ENCODE measurements around the gene CTBP1. TPM values are rescaled to one million over a fixed set of nuclear protein-coding genes. Genes with fewer than 3 reads are reported as not detected.
A peak's percentile ranks its signal among the peaks of the same experiment; 100 is the strongest.

CTBP1 gene
- total and polyA plus RNA-seq, 2 experiments from 2014 or later = 74.0 to 192 TPM

DNA sequence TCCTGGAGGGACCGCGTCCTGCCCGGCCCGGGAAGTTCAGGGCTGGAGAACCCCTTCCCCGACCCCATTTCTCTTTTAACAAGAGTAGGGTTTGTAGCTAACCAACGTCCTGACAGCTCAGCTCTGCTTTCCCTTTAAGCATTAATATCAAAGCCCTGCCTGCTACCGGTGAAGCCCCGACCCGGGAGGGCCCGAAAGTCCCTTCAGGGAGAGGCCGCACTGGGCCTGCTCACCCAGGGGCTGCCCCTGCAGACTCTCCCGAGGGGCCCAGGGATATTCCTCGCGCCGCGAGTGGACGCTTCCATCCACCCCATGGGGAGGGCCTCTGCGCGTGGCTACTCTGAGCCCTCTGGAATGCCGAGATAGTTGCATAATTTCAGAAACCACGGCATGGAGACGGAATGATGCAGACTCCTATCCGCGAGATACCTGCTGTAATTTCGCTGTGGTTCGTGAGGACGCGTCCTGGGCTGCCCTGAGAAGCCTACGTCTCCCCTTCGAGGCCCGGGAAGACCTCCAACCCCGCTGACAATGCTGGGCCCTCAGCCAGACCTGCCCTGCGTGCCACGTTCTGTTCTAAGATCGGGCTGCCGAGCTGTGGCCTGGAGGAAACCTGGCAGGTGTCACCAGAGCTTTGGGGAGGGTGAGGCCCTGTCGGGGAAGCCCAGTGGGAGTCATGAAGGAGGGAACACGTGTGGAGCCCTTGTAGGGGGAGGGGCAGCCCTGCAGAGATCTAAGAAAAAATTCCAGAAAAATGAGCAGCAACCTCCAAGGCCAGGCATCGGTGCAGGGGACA, 999 bp upstream of the CTBP1 start:
- H4K20me1 ChIP-seq (replicated peaks; ENCODE audit: insufficient read depth) = peaks cover 3% of the 10 kb centered on the region; the same call in 1 of the 2 replicates
- no peak overlapping the region; the same call in 1 of the 2 replicates for H3K27ac Mint-ChIP-seq
- 0 out of 2 replicates have a peak, but pooled peaks cover 3% of the 10 kb centered on the region for H3K9me2 ChIP-seq (ENCODE audit: insufficient read depth)
- peak overlapping the region; percentile 72 for H3K4me3 ChIP-seq
- peaks cover 54% of the 10 kb centered on the region for H3K9me3 Mint-ChIP-seq
- peak; percentile 66 for DNase-seq (ENCODE audit: low spot score)
- H3K4me2 ChIP-seq = peak overlapping the region; percentile 84
- TF ChIP-seq POLR2AphosphoS5 (IDR thresholded peaks at IDR 0.05; ENCODE audit: low read depth) (no peak), CREB1 (CRISPR knock-in tag; IDR thresholded peaks at IDR 0.05; ENCODE audit: low read depth) (no peak), EZH2phosphoT487 (IDR thresholded peaks at IDR 0.05; ENCODE audit: unreplicated experiment) (no peak)
- TF ChIP-seq, protein P1, sequence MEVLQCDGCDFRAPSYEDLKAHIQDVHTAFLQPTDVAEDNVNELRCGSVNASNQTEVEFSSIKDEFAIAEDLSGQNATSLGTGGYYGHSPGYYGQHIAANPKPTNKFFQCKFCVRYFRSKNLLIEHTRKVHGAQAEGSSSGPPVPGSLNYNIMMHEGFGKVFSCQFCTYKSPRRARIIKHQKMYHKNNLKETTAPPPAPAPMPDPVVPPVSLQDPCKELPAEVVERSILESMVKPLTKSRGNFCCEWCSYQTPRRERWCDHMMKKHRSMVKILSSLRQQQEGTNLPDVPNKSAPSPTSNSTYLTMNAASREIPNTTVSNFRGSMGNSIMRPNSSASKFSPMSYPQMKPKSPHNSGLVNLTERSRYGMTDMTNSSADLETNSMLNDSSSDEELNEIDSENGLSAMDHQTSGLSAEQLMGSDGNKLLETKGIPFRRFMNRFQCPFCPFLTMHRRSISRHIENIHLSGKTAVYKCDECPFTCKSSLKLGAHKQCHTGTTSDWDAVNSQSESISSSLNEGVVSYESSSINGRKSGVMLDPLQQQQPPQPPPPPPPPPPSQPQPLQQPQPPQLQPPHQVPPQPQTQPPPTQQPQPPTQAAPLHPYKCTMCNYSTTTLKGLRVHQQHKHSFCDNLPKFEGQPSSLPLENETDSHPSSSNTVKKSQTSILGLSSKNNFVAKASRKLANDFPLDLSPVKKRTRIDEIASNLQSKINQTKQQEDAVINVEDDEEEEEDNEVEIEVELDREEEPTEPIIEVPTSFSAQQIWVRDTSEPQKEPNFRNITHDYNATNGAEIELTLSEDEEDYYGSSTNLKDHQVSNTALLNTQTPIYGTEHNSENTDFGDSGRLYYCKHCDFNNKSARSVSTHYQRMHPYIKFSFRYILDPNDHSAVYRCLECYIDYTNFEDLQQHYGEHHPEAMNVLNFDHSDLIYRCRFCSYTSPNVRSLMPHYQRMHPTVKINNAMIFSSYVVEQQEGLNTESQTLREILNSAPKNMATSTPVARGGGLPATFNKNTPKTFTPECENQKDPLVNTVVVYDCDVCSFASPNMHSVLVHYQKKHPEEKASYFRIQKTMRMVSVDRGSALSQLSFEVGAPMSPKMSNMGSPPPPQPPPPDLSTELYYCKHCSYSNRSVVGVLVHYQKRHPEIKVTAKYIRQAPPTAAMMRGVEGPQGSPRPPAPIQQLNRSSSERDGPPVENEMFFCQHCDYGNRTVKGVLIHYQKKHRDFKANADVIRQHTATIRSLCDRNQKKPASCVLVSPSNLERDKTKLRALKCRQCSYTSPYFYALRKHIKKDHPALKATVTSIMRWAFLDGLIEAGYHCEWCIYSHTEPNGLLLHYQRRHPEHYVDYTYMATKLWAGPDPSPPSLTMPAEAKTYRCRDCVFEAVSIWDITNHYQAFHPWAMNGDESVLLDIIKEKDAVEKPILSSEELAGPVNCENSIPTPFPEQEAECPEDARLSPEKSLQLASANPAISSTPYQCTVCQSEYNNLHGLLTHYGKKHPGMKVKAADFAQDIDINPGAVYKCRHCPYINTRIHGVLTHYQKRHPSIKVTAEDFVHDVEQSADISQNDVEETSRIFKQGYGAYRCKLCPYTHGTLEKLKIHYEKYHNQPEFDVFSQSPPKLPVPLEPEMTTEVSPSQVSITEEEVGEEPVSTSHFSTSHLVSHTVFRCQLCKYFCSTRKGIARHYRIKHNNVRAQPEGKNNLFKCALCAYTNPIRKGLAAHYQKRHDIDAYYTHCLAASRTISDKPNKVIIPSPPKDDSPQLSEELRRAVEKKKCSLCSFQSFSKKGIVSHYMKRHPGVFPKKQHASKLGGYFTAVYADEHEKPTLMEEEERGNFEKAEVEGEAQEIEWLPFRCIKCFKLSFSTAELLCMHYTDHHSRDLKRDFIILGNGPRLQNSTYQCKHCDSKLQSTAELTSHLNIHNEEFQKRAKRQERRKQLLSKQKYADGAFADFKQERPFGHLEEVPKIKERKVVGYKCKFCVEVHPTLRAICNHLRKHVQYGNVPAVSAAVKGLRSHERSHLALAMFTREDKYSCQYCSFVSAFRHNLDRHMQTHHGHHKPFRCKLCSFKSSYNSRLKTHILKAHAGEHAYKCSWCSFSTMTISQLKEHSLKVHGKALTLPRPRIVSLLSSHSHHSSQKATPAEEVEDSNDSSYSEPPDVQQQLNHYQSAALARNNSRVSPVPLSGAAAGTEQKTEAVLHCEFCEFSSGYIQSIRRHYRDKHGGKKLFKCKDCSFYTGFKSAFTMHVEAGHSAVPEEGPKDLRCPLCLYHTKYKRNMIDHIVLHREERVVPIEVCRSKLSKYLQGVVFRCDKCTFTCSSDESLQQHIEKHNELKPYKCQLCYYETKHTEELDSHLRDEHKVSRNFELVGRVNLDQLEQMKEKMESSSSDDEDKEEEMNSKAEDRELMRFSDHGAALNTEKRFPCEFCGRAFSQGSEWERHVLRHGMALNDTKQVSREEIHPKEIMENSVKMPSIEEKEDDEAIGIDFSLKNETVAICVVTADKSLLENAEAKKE (CRISPR knock-in tag; IDR thresholded peaks at IDR 0.05) = no peak
- TF ChIP-seq, protein P2, sequence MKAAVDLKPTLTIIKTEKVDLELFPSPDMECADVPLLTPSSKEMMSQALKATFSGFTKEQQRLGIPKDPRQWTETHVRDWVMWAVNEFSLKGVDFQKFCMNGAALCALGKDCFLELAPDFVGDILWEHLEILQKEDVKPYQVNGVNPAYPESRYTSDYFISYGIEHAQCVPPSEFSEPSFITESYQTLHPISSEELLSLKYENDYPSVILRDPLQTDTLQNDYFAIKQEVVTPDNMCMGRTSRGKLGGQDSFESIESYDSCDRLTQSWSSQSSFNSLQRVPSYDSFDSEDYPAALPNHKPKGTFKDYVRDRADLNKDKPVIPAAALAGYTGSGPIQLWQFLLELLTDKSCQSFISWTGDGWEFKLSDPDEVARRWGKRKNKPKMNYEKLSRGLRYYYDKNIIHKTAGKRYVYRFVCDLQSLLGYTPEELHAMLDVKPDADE (IDR thresholded peaks at IDR 0.05) = no peak
- TF ChIP-seq, protein P3, sequence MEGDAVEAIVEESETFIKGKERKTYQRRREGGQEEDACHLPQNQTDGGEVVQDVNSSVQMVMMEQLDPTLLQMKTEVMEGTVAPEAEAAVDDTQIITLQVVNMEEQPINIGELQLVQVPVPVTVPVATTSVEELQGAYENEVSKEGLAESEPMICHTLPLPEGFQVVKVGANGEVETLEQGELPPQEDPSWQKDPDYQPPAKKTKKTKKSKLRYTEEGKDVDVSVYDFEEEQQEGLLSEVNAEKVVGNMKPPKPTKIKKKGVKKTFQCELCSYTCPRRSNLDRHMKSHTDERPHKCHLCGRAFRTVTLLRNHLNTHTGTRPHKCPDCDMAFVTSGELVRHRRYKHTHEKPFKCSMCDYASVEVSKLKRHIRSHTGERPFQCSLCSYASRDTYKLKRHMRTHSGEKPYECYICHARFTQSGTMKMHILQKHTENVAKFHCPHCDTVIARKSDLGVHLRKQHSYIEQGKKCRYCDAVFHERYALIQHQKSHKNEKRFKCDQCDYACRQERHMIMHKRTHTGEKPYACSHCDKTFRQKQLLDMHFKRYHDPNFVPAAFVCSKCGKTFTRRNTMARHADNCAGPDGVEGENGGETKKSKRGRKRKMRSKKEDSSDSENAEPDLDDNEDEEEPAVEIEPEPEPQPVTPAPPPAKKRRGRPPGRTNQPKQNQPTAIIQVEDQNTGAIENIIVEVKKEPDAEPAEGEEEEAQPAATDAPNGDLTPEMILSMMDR (conservative IDR thresholded peaks at IDR 0.05; ENCODE audit: low read depth in 2 of 2) = no peak
- H3K36me3 ChIP-seq (ENCODE audit: insufficient read depth) = peaks cover 2% of the 10 kb centered on the region; the same call in 1 of the 2 replicates
- peaks cover 13% of the 10 kb centered on the region for H3K4me1 Mint-ChIP-seq
- ATAC-seq = peak; percentile 3
- H3K36me3 Mint-ChIP-seq (ENCODE audit: low read depth) = peaks cover 50% of the 10 kb centered on the region
- peaks cover 12% of the 10 kb centered on the region; the same call in 1 of the 2 replicates for H3K4me1 ChIP-seq (ENCODE audit: insufficient read depth)
- H2AFZ ChIP-seq = peak overlapping the region; percentile 63
- H3K4me3 Mint-ChIP-seq = peak overlapping the region; percentile 72
- peaks cover 23% of the 10 kb centered on the region for H3K27me3 Mint-ChIP-seq (ENCODE audit: insufficient read depth, low read depth, poor library complexity)
- no peaks in the 10 kb centered on the region for H3F3A ChIP-seq (replicated peaks; ENCODE audit: low read depth)
- 0 out of 2 replicates have a peak overlapping the region, but pooled peaks have one; percentile 19 for H3K27ac ChIP-seq (ENCODE audit: low read depth)
- no peaks in the 10 kb centered on the region for H3K27me3 ChIP-seq (ENCODE audit: insufficient read depth)
- H3K79me2 ChIP-seq (replicated peaks; ENCODE audit: insufficient read depth) = peaks cover 30% of the 10 kb centered on the region

Measured in GM23338 (cell line).